OCI-LY3 (cell line): ENCODE data around the gene ANKRD13A.

Experiments used
- EZH2phosphoT487 ChIP-seq: fragments of 200-600 bp; shearing (Covaris generic); IDR thresholded peaks from 2 replicates; pipeline ENCODE4 v1.6.1; 2018; ENCODE audit warnings: antibody characterized with exemption, mixed run types, low read depth
- TF ChIP-seq, protein P1 (sequence below): fragments of 200-600, 300-600 bp; sonication (generic); IDR thresholded peaks from 2 replicates; pipeline ENCODE4 v1.5.1; 2014; ENCODE audit warnings: antibody characterized with exemption, low read length, low read depth

DNA sequence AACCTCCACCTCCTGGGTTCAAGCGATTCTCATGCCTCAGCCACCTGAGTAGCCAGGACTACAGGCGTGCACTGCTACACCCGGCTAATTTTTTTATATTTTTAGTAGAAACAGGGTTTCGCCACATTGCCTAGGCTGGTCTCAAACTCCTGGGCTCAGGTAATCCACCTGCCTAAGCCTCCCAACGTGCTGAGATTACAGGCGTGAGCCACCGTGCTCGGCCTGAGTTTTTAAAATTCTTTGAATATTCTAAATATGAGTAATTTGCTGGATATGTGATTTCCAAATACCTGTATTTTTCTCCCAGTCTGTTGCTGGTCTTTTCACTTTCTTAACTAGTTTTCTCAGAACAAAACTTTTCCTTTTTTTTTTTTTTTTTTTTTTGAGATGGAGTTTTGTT is 30.4 kb upstream of the ANKRD13A start:
- TF ChIP-seq EZH2phosphoT487: no peak
- TF ChIP-seq, protein P1, sequence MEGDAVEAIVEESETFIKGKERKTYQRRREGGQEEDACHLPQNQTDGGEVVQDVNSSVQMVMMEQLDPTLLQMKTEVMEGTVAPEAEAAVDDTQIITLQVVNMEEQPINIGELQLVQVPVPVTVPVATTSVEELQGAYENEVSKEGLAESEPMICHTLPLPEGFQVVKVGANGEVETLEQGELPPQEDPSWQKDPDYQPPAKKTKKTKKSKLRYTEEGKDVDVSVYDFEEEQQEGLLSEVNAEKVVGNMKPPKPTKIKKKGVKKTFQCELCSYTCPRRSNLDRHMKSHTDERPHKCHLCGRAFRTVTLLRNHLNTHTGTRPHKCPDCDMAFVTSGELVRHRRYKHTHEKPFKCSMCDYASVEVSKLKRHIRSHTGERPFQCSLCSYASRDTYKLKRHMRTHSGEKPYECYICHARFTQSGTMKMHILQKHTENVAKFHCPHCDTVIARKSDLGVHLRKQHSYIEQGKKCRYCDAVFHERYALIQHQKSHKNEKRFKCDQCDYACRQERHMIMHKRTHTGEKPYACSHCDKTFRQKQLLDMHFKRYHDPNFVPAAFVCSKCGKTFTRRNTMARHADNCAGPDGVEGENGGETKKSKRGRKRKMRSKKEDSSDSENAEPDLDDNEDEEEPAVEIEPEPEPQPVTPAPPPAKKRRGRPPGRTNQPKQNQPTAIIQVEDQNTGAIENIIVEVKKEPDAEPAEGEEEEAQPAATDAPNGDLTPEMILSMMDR: no peak
